Prostate gland (tissue), 2 donors: Measurements from ENCODE around the gene HUNK.

ENCODE experiments used
- POLR2A ChIP-seq: fragments of 450-650 bp; IDR thresholded peaks from one replicate; pipeline ENCODE4 v1.6.1; 2016; ENCODE audit warnings: antibody characterized with exemption, mild to moderate bottlenecking
- POLR2AphosphoS5 ChIP-seq: sonication (generic); formaldehyde crosslinking; IDR thresholded peaks from one replicate; pipeline ENCODE4 v1.6.1; 2017; ENCODE audit warnings: antibody characterized with exemption
- TF ChIP-seq, protein P1 (sequence below), 4 experiments: fragments of 200-600 bp in 2 of 4; fragments of 450-650 bp in 2 of 4; sonication (generic) in 2 of 4; IDR thresholded peaks; 1 replicate in 3 of 4; 2 replicates in 1 of 4; pipeline ENCODE4 v1.5.1; 2016 to 2019; ENCODE audit warnings: antibody characterized with exemption in 4 of 4, mild to moderate bottlenecking in 2 of 4, moderate library complexity in 2 of 4

DNA sequence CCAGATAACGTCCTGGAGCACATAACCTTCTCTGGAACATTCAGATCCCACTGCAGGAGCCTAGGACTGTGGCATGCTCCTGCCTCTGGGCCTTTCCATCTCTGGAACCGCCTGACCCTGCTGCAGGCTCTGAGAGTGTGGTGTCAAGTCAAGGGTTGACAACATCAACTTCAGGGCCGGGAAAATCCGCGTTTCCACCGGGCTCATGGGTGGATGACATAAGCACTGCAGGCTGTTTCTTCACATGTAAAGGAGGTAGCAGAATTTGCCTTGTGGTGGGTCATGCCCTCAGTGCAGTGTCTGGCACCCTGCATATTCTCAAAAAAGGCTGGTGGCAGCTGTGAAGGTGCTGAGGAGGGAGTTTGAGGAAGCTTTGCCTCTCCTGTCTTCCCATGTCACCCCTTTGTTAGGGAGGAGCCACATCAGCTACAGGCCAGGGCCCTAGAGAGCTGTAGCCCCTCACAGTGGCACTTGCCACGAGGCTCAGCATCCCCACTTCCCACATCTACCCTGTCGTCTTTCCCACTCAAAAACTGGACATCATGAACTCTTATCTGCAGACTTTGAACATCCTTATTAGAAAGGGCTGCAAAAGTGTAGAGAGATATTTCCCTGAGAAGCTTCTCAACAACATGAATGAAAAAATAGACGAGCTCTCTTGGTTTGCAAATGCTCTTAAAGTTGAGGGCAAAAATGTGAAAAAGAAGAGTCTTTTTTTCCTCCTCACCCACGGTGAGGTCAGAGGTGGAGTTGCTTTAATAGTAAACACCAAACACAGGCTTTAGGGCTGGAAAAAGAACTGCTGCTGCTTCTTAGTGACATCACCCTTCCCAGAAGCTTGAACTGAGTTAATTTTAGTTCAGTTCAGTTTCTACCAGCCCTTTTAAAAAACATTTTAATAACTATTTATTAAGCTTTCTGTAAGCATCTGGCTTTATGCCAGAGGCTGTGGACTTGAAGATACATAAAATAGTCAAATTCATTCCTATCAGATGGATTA is 121.3 kb downstream of the HUNK start:
- TF ChIP-seq, protein P1, sequence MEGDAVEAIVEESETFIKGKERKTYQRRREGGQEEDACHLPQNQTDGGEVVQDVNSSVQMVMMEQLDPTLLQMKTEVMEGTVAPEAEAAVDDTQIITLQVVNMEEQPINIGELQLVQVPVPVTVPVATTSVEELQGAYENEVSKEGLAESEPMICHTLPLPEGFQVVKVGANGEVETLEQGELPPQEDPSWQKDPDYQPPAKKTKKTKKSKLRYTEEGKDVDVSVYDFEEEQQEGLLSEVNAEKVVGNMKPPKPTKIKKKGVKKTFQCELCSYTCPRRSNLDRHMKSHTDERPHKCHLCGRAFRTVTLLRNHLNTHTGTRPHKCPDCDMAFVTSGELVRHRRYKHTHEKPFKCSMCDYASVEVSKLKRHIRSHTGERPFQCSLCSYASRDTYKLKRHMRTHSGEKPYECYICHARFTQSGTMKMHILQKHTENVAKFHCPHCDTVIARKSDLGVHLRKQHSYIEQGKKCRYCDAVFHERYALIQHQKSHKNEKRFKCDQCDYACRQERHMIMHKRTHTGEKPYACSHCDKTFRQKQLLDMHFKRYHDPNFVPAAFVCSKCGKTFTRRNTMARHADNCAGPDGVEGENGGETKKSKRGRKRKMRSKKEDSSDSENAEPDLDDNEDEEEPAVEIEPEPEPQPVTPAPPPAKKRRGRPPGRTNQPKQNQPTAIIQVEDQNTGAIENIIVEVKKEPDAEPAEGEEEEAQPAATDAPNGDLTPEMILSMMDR (IDR thresholded peaks at IDR 0.05): no peak
- no peak for TF ChIP-seq POLR2AphosphoS5
- no peak for TF ChIP-seq POLR2A
